SU-DHL-6 (cell line): ENCODE measurements around the gene RUNX1.

Experiments used
- EZH2phosphoT487 ChIP-seq: fragments of 200-600 bp; sonication (generic), shearing (Covaris generic); conservative IDR thresholded peaks from 2 replicates; pipeline ENCODE4 v1.6.1; 2018; ENCODE audit warnings: mild to moderate bottlenecking, antibody characterized with exemption, low read length, moderate library complexity, mixed read lengths
- TF ChIP-seq, protein P1 (sequence below): fragments of 200-600 bp; sonication (generic); IDR thresholded peaks from one replicate; pipeline ENCODE4 v1.5.1; 2017; ENCODE audit warnings: antibody characterized with exemption, mild to moderate bottlenecking, low read length, moderate library complexity; ENCODE audit not compliant: insufficient read depth, poor library complexity, severe bottlenecking

DNA sequence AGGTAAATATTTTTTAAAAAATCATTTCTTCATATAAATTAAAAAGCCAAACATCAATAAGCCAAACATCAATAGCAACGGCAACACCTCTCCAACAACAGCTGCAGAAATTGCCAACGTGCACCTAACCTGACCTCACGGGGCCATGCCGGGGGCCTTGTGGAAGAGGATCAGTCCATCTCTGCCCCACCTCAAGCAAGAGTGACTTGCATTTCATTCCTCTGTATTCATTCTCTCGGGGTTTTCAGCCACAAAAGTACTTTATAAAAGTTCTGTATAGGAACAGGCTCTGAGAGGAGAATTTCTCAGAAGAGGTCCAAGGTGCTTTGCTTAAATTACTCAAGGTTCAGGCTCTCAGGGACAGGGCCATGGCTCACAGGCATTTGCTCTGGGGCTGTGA lies 100.9 kb downstream of the RUNX1 start:
- TF ChIP-seq, protein P1, sequence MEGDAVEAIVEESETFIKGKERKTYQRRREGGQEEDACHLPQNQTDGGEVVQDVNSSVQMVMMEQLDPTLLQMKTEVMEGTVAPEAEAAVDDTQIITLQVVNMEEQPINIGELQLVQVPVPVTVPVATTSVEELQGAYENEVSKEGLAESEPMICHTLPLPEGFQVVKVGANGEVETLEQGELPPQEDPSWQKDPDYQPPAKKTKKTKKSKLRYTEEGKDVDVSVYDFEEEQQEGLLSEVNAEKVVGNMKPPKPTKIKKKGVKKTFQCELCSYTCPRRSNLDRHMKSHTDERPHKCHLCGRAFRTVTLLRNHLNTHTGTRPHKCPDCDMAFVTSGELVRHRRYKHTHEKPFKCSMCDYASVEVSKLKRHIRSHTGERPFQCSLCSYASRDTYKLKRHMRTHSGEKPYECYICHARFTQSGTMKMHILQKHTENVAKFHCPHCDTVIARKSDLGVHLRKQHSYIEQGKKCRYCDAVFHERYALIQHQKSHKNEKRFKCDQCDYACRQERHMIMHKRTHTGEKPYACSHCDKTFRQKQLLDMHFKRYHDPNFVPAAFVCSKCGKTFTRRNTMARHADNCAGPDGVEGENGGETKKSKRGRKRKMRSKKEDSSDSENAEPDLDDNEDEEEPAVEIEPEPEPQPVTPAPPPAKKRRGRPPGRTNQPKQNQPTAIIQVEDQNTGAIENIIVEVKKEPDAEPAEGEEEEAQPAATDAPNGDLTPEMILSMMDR, result no peak
- no peak for TF ChIP-seq EZH2phosphoT487
